HL-60 (cell line): ENCODE data around the gene CLNK.

ENCODE experiments used
- TF ChIP-seq, protein P1 (sequence below): IDR thresholded peaks from one replicate; pipeline ENCODE4 v1.5.1; 2011; ENCODE audit warnings: low read length, control low read depth, inconsistent platforms; ENCODE audit not compliant: insufficient read depth
- TF ChIP-seq, protein P2 (sequence below): IDR thresholded peaks from 2 replicates; pipeline ENCODE4 v1.6.1; 2012; ENCODE audit warnings: low read depth; ENCODE audit not compliant: insufficient replicate concordance

DNA sequence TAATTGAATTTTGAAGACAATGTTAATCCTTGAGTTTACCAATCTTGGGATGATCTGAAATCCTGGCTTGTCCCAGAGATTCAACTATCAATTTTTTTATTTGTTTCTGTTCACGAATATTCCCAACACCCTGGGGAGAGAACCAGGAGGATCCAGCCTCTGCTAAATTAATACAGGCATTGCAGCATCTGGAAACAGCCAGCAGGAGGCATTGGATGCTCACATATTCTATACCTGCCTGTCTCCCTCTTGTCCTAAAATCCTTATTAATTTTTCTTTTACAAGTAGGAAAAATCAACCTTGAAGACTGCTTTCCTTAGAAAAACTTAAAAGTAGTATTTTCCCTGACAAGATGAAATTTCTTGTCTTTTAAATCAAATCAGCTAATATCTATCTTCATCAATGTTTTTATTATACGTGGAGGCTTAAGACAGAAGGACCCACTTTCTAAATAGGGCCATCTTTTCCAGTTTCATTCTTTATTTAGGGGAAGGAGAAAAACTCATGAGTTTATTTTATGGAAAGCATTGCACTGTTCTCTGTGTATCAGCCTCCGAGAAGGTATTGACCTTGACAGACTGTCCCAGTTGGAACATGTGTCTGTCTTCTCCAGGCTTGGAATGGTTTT, 102.4 kb downstream of the CLNK start:
- TF ChIP-seq, protein P1, sequence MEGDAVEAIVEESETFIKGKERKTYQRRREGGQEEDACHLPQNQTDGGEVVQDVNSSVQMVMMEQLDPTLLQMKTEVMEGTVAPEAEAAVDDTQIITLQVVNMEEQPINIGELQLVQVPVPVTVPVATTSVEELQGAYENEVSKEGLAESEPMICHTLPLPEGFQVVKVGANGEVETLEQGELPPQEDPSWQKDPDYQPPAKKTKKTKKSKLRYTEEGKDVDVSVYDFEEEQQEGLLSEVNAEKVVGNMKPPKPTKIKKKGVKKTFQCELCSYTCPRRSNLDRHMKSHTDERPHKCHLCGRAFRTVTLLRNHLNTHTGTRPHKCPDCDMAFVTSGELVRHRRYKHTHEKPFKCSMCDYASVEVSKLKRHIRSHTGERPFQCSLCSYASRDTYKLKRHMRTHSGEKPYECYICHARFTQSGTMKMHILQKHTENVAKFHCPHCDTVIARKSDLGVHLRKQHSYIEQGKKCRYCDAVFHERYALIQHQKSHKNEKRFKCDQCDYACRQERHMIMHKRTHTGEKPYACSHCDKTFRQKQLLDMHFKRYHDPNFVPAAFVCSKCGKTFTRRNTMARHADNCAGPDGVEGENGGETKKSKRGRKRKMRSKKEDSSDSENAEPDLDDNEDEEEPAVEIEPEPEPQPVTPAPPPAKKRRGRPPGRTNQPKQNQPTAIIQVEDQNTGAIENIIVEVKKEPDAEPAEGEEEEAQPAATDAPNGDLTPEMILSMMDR: peak; percentile 59
- TF ChIP-seq, protein P2, sequence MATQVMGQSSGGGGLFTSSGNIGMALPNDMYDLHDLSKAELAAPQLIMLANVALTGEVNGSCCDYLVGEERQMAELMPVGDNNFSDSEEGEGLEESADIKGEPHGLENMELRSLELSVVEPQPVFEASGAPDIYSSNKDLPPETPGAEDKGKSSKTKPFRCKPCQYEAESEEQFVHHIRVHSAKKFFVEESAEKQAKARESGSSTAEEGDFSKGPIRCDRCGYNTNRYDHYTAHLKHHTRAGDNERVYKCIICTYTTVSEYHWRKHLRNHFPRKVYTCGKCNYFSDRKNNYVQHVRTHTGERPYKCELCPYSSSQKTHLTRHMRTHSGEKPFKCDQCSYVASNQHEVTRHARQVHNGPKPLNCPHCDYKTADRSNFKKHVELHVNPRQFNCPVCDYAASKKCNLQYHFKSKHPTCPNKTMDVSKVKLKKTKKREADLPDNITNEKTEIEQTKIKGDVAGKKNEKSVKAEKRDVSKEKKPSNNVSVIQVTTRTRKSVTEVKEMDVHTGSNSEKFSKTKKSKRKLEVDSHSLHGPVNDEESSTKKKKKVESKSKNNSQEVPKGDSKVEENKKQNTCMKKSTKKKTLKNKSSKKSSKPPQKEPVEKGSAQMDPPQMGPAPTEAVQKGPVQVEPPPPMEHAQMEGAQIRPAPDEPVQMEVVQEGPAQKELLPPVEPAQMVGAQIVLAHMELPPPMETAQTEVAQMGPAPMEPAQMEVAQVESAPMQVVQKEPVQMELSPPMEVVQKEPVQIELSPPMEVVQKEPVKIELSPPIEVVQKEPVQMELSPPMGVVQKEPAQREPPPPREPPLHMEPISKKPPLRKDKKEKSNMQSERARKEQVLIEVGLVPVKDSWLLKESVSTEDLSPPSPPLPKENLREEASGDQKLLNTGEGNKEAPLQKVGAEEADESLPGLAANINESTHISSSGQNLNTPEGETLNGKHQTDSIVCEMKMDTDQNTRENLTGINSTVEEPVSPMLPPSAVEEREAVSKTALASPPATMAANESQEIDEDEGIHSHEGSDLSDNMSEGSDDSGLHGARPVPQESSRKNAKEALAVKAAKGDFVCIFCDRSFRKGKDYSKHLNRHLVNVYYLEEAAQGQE: no peak
